Measurements from ENCODE around the gene CPN2.

- TF ChIP-seq CBX5 (IDR thresholded peaks at IDR 0.05; ENCODE audit: low read depth) (no peak), SRF (IDR thresholded peaks at IDR 0.05; ENCODE audit: low read depth in 2 of 2, low read length in 2 of 2) (no peak), JUND (IDR thresholded peaks at IDR 0.05; ENCODE audit: low read depth, low read length) (no peak), GATAD2B (conservative IDR thresholded peaks at IDR 0.05; ENCODE audit: low read depth) (no peak), ETV6 (conservative IDR thresholded peaks at IDR 0.05 in 1 of 2, IDR thresholded peaks at IDR 0.05 in 1 of 2; ENCODE audit: borderline replicate concordance in 1 of 2, low read depth in 1 of 2) (no peak)
Observed at GRCh38 chr3:194381460-194381875, 30.3 kb upstream of the CPN2 start.
